Cardiac muscle cell (in vitro differentiated cells and primary cell): Measurements from ENCODE around the gene TTLL3. TPM values are rescaled to one million over a fixed set of nuclear protein-coding genes. Genes with fewer than 3 reads are reported as not detected.
"Not testable (repeated sequence)": the region's sequence is repeated elsewhere in the genome, so short reads cannot be mapped to it uniquely, and the experiment has no call there.

Experiments
- DNase-seq, 2 donors: peaks; one replicate each; pipeline versions ENCODE4 v3.0.0 to v3.0.0-alpha.2; 2010 to 2017; ENCODE audit warnings: low read depth in 1 of 2, low spot score in 1 of 2
- H3K27ac ChIP-seq: fragments of 200-600 bp; sonication (generic); 2 replicates; pipeline ENCODE4 v1.5.1; 2016
- H3K27me3 ChIP-seq: fragments of 200-600 bp; sonication (generic); 2 replicates; pipeline ENCODE4 v1.6.0; 2016; ENCODE audit warnings: control low read depth
- H3K36me3 ChIP-seq: fragments of 200-600 bp; sonication (generic); 2 replicates; pipeline ENCODE4 v1.5.1; 2016; ENCODE audit warnings: control low read depth
- H3K4me1 ChIP-seq: fragments of 200-600 bp; sonication (generic); 2 replicates; pipeline ENCODE4 v1.8.1; 2017; ENCODE audit warnings: low read depth, mild to moderate bottlenecking, mixed run types
- H3K4me3 ChIP-seq: fragments of 200-600 bp; sonication (generic); 2 replicates; pipeline ENCODE4 v1.5.1; 2016; ENCODE audit warnings: mild to moderate bottlenecking
- H3K9me3 ChIP-seq: fragments of 200-600 bp; sonication (generic); 2 replicates; pipeline ENCODE4 v1.5.1; 2017; ENCODE audit warnings: low read depth, mild to moderate bottlenecking, control low read depth
- CTCF ChIP-seq: IDR thresholded peaks from 2 replicates; pipeline ENCODE4 v1.5.1; 2012; ENCODE audit warnings: low read depth, mild to moderate bottlenecking, low read length
- polyA plus RNA-seq: library from polyadenylated mRNA; unstranded; fragments of >200 nt; fragmentation: Nextera tagmentation; extraction: Ambion mirVana; gene quantifications from 2 replicates; pipeline ENCODE4 v1.2.1, GENCODE V29; 2016
- total RNA-seq: library from RNA; depleted of rRNA; stranded (reverse); fragments of >200 nt; gene quantifications from 2 replicates; pipeline ENCODE4 v1.2.3, GENCODE V29; 2016

The TTLL3 gene
- total and polyA plus RNA-seq, 2 experiments from 2014 or later: 29.4 to 59.6 TPM

- peak in 1 of 2 donors; percentile 90 for DNase-seq
- TF ChIP-seq CTCF: no peak
- no peaks in the 10 kb centered on the region for H3K27me3 ChIP-seq
- H3K27ac ChIP-seq: no peak overlapping the region
- no peaks in the 10 kb centered on the region for H3K36me3 ChIP-seq
- H3K4me1 ChIP-seq: no peaks in the 10 kb centered on the region
- H3K9me3 ChIP-seq: no peaks in the 10 kb centered on the region
- peak overlapping the region; percentile 17 for H3K4me3 ChIP-seq
Measured at GRCh38 chr3:9770276-9770812, 39.7 kb upstream of the TTLL3 start.

DNA sequence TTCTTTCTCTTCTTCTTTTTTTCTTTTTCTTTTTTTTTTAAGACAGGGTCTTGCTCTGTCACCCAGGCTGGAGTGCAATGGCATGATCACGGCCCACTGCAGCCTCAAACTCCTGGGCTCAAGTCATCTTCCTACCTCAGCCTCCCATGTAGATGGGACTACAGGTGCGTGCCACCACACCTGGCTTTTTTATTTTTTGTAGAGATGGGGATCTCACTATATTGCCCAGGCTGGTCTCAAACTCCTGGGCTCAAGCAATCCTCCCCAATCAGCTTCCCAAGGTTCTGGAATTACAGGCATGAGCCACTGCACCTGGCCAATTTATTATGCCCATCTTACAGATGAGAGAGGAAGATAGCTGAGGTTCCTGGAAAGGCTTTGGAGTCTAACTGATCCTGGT is 39.1 kb upstream of the TTLL3 start:
- H3K4me1 ChIP-seq, DNase-seq, H3K27ac ChIP-seq, H3K36me3 ChIP-seq, H3K4me3 ChIP-seq, H3K9me3 ChIP-seq, H3K27me3 ChIP-seq: not testable (repeated sequence)

- no peak overlapping the region for H3K4me3 ChIP-seq
- peaks cover 13% of the 10 kb centered on the region for H3K36me3 ChIP-seq
- TF ChIP-seq CTCF: no peak
- H3K27me3 ChIP-seq: no peaks in the 10 kb centered on the region
- H3K9me3 ChIP-seq: no peaks in the 10 kb centered on the region
- no peaks in the 10 kb centered on the region for H3K4me1 ChIP-seq
- DNase-seq: no peak
- no peak overlapping the region for H3K27ac ChIP-seq
Measured at GRCh38 chr3:9776896-9777693, 33.0 kb upstream of the TTLL3 start.

GRCh38 chr3:9777694-9778021 is 32.4 kb upstream of the TTLL3 start:
- Histone ChIP-seq H3K27ac (no peak overlapping the region), H3K27me3 (no peaks in the 10 kb centered on the region), H3K36me3 (peaks cover 18% of the 10 kb centered on the region), H3K4me3 (no peak overlapping the region), H3K9me3 (no peaks in the 10 kb centered on the region), H3K4me1 (no peaks in the 10 kb centered on the region)
- no peak for TF ChIP-seq CTCF
- no peak for DNase-seq

- H3K27me3 ChIP-seq: no peaks in the 10 kb centered on the region
- peak in 1 of 2 donors; percentile 56 for DNase-seq
- H3K36me3 ChIP-seq: peaks cover 24% of the 10 kb centered on the region
- H3K9me3 ChIP-seq: no peaks in the 10 kb centered on the region
- no peak for TF ChIP-seq CTCF
- no peak overlapping the region for H3K4me3 ChIP-seq
- H3K4me1 ChIP-seq: no peaks in the 10 kb centered on the region
- H3K27ac ChIP-seq: no peak overlapping the region
Measured at GRCh38 chr3:9778143-9779074, 31.7 kb upstream of the TTLL3 start.
